GM21737 (cell line): ENCODE measurements around the gene ST6GALNAC1.

Experiments
- ATAC-seq: cut with Tn5 transposase; IDR thresholded peaks from one replicate; pipeline ENCODE4 v1.9.1; 2021; ENCODE audit warnings: mild to moderate bottlenecking, moderate library complexity; ENCODE audit not compliant: unreplicated experiment

The ST6GALNAC1 gene

GRCh38 chr17:76677406-76677805 is 33.8 kb upstream of the ST6GALNAC1 start:
- ATAC-seq: no peak

- no peak for ATAC-seq
These were observed 33.1 kb upstream of the ST6GALNAC1 start for GRCh38 chr17:76676629-76677028.

GRCh38 chr17:76675648-76676047 is 32.1 kb upstream of the ST6GALNAC1 start:
- ATAC-seq: no peak

GRCh38 chr17:76674600-76674999 is 31.0 kb upstream of the ST6GALNAC1 start:
- no peak for ATAC-seq

GRCh38 chr17:76673729-76674128 is 30.2 kb upstream of the ST6GALNAC1 start:
- ATAC-seq: no peak

- no peak for ATAC-seq
These were observed 29.3 kb upstream of the ST6GALNAC1 start for GRCh38 chr17:76672892-76673291.

- ATAC-seq: no peak
These were observed 28.8 kb upstream of the ST6GALNAC1 start for GRCh38 chr17:76672270-76672851.

- peak; percentile 5 for ATAC-seq
These were observed 28.3 kb upstream of the ST6GALNAC1 start for GRCh38 chr17:76671912-76672262.

- peak; percentile 95 for ATAC-seq
These were observed 27.8 kb upstream of the ST6GALNAC1 start for GRCh38 chr17:76671123-76671911.

- no peak for ATAC-seq
These were observed 27.2 kb upstream of the ST6GALNAC1 start for GRCh38 chr17:76670718-76671122.

GRCh38 chr17:76670020-76670717 is 26.6 kb upstream of the ST6GALNAC1 start:
- no peak for ATAC-seq

- ATAC-seq: no peak
These were observed 24.4 kb upstream of the ST6GALNAC1 start for GRCh38 chr17:76667786-76668453.

- ATAC-seq: no peak
These were observed 23.9 kb upstream of the ST6GALNAC1 start for GRCh38 chr17:76667491-76667755.

- ATAC-seq: no peak
These were observed 17.1 kb upstream of the ST6GALNAC1 start for GRCh38 chr17:76660656-76661042.

GRCh38 chr17:76659928-76660655 is 16.5 kb upstream of the ST6GALNAC1 start:
- ATAC-seq: no peak

GRCh38 chr17:76658242-76658662 is 14.7 kb upstream of the ST6GALNAC1 start:
- ATAC-seq: no peak

- ATAC-seq: no peak
These were observed 14.1 kb upstream of the ST6GALNAC1 start for GRCh38 chr17:76657505-76658241.

GRCh38 chr17:76654408-76654807 is 10.9 kb upstream of the ST6GALNAC1 start:
- ATAC-seq: no peak

GRCh38 chr17:76650504-76650903 is 6.9 kb upstream of the ST6GALNAC1 start:
- ATAC-seq: no peak

GRCh38 chr17:76646712-76647111 is 3.2 kb upstream of the ST6GALNAC1 start:
- ATAC-seq: no peak
